Kidney capillary endothelial cell (primary cell): ENCODE measurements around the gene SRSF6.
"Not testable (repeated sequence)": the region's sequence is repeated elsewhere in the genome, so short reads cannot be mapped to it uniquely, and the experiment has no call there.

Experiments
- DNase-seq: peaks from one replicate; pipeline ENCODE4 v3.0.0-alpha.2; 2018; ENCODE audit warnings: low spot score

SRSF6 gene

GRCh38 chr20:43457640-43458421 is at the start of gene SRSF6:
TSS of gene SRSF6 (plus strand) at chr20:43457896. CDS start at chr20:43458034, 138 bp downstream.
- peak; percentile 77 for DNase-seq

DNA sequence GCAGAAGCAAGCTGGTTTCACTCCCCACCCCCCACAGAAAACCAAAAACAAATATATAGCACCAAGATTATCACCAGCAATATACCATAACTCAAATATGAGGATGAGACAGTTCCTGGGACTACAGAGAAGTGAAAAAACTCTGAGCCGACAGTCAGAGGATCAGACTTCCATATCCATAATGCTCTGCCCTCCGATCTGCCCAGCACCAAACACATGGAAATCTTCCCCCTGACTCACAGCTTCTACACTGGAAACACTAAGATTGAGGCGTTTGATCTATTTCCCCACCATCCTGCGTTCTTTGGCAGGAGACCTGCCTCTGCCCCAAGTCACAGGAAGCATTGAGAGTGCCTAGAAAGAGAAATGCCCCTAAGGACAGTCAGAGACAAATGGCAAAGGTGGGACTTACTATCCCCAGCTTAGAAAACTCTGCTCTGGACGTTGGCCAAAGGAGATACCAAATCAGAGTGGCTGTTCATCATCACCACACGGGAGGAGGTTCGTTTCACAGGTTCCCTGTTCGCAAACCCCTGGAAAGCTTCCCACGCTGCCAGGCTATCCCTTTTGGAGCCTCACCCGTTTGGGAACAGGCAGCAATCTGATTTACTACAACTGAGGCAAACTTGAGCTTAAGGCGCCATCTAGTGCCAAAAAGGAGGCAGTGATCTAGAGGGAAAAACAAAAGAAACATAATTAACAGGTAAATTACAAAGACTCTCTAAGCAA is 48.7 kb upstream of the SRSF6 start:
- peak; percentile 31 for DNase-seq

DNA sequence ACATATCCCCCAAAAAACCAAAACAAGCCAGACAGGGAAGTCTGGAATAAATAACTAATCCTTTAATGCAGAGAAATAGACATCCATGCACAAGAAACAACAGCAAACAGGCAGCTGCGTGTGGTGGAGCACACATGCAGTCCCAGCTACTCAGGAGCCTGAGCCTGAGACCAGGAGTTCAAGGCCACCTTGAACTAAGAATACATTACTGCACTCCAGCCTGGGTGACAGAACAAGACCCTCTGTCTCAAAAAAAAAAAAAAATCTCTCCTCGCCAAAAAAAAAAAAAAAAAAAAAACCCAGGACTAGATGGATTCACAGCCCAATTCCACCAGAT is 48.2 kb upstream of the SRSF6 start:
- DNase-seq: no peak

GRCh38 chr20:43415661-43416430 is 41.9 kb upstream of the SRSF6 start:
- DNase-seq: no peak

DNA sequence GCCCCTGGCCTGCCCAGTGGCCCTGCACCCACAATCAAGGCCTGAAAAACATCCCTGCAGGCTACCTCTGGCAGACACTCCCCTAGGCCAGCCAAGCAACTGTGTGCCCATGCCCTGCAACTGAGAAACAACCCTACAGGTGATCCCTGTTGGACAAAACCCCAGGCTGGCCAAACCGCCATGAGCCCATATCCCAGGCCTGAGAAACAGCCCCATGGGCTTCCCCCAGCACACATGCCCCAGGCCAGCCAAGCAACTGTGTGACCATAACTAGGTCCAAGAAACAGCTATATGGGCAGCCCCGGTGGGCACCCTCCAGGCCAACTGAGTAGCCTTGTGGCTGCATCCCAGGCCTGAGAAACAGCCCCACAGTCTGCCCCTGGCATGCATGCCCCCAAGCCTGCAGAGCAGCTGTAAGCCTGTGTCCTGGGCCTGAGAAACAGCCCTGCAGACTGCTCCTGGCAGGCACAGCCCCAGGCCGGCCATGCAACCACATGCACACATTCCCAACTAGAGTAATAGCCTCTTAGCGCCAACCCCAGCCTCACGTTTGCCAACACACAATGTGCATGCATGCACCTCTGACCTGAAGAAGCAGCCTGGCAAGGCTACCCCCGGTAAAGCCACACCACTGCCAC is 41.0 kb upstream of the SRSF6 start:
- no peak for DNase-seq

DNA sequence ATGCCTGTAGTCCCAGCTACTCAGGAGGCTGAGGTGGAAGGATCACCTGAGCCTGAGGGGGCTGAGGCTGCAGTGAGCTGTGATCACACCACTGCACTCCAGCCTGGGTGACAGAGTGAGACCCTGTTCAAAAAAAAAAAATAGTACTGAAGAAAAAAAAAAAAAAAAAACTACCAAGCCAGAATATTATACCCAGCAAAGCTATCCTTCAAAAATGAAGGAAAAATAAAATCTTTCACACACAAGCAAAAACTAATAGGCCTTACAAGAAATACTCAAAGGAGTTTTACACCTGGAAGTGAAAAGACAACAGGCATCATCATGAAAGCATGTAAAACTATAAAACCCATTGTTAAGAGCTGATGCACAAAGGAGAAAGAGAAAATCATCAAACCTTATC is 37.5 kb upstream of the SRSF6 start:
- no peak for DNase-seq

- DNase-seq: not testable (repeated sequence)
Observed at GRCh38 chr20:43420913-43421312, 36.8 kb upstream of the SRSF6 start.

DNA sequence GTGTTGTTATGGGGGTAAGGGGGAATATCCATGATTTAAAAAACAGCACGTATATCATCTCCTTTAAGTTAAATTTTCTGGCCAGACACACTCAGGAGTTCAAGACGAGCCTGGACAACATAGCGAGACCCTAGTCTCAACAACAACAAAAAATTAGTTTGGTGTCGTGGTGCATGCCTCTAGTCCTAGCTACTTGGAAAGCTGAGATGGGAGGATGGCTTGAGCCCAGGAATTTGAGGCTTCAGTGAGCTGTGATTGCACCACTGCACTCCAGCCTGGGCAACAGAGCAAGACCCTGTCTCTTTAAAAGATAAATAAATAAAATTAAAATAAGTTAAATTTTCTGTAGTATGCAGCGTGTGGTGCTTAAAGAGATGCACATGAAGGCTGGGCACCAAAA is 31.5 kb upstream of the SRSF6 start:
- no peak for DNase-seq

GRCh38 chr20:43430265-43431133 is 27.2 kb upstream of the SRSF6 start:
- DNase-seq: no peak

- DNase-seq: no peak
Observed at GRCh38 chr20:43431134-43431519, 26.6 kb upstream of the SRSF6 start.

GRCh38 chr20:43432498-43432897 is 25.2 kb upstream of the SRSF6 start:
- no peak for DNase-seq

DNA sequence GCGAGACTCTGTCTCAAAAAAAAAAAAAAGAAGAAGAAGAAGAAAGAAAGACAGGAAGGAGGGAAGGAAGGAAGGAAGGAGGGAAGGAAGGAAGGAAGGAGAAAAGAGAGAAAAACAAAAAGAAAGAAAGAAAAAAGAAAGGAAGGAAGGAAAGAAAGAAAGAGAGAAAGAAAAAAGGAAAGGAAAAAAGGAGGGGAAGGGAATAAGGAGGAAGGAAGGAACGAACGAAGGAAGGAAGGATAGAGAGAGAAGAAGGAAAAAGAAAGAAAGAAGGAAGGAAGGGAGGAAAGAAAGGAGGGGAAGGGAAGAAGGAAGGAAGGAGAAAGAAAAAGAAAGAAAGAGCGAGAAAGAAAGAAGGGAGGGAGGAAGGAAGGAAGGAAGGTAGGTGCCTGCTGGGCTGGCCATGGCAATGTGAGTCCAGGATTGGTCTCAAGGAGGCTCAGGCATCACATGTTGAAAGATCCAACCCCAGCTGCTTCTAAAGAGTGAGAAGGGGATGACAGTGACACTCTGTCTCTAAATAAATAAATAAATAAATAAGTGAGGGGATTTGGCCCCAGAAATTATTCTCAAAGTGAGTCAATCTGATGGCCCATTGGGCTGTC is 24.3 kb upstream of the SRSF6 start:
- DNase-seq: no peak

GRCh38 chr20:43434565-43434964 is 23.1 kb upstream of the SRSF6 start:
- DNase-seq: no peak

DNA sequence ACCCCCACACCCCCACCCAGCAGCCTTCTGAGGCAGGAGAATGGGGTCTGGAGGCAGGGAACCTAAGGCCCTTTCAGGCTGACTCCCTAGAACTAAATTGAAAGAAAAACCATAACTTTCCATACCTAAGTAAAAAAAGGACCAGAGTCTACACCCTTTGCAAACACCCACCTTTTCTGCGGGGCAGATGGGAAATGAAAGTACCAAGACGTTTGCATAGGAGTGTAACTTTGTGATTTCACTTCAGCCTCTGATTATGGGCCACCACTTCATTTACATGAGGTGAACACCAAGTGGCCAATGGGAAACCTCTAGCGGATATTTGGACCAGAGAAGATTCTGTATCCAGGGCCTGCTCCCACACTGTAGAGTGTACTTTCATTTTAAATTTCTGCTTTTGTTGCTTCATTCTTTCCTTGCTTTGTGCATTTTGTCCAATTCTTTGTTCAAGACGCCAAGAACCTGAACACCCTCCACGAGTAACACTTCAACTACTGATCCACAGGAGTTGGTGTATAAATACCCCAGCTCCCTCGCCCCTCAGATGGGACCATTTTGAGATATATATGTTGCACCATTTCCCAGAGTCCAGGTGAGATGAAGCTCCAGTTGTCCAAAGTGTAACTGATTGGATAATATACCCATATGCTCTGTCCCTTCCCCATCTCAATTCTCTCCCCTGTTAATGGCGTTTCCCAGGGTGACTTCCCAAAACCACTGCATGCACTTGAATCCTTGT is 18.9 kb upstream of the SRSF6 start:
- no peak for DNase-seq

DNA sequence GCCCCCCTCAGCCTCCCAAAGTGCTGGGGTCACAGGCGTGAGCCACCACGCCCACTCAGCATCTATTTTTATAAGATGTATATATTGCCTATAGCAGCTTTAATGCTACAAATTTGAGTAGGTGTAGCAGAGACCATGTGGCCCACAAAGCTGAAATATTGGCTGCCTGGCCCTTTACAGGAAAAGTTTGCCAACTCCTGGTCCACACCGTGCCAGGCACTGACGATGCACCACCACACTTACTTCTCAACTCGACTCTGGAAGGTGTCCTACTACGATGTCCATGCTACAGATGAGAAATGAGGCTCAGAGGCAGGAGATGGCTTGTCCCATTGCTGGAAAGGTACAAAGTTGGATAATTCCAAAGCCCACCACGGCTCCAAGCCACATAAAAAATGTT is 17.2 kb upstream of the SRSF6 start:
- no peak for DNase-seq

- DNase-seq: no peak
Observed at GRCh38 chr20:43442282-43442880, 15.3 kb upstream of the SRSF6 start.

DNA sequence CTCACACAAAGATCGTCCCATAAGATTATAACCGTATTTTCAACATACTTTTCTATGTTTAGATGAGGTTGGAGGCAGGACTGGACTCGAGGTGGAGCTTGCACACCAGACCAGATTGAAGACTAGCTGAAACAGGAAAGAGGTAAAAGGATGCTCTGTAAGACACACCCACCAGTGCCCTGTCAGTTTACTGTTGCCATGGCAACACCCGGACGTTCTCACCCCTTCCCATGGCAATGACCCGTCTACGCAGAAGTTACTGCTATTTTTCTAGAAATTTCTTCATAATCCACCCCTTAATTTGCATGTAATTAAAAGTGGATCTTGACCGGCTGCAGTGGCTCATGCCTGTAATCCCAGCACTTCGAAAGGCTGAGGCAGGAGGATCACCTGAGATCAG is 13.6 kb upstream of the SRSF6 start:
- no peak for DNase-seq

DNA sequence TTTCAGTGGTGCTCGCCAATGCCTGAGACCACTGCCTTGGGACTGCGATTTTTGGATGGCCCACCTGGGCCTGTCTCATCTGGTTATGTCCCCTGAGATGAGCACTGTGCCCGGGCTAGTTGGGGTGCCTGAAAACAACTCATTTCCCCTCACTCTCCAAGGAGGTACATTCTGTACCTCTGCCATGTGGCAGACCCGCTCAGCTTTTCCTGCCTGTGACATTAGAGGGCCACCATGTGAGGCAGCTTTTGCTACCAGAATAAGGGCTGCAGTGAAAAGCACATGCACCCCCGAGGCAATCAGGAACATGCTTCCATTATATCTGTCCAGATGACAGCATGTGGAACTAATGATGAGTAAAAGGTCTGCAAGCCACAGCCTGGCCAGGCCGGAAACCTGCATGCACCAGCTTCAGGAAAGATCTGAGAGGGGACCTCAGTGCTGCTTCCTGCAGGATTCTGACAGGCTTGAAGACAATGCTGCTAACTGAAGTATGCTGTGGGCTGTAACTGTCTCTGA is 11.3 kb upstream of the SRSF6 start:
- peak; percentile 68 for DNase-seq

DNA sequence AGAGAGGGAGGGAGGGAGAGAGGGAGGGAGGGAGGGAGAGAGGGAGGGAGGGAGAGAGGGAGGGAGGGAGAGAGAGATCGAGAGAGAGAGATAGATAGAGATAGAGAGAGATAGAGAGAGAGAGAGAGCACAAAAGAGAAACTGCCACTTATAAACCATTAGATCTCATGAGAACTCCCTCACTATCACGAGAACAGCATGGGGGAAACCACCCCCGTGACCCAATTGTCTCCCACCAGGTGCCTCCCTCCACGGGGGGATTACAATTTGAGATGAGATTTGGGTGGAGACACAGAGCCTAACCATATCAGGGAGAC is 9.3 kb upstream of the SRSF6 start:
- DNase-seq: not testable (repeated sequence)
